HepG2 (cell line): ENCODE measurements around the gene CBL. TPM values are rescaled to one million over a fixed set of nuclear protein-coding genes. Genes with fewer than 3 reads are reported as not detected.

Experiments
- EZH2 ChIP-seq: conservative IDR thresholded peaks from 2 replicates; pipeline ENCODE4 v1.6.1; 2012; ENCODE audit warnings: mild to moderate bottlenecking, low read depth, low read length, moderate library complexity
- FOXO4 ChIP-seq: sonication (generic); formaldehyde crosslinking; conservative IDR thresholded peaks from 2 replicates; pipeline ENCODE4 v1.8.1; 2023; ENCODE audit warnings: missing genetic modification reagents
- HNF4G ChIP-seq, 2 experiments: sonication (generic) in 1 of 2; formaldehyde crosslinking in 1 of 2; IDR thresholded peaks; 2 replicates each; pipeline versions ENCODE4 v1.4.0 to v1.6.1; 2011 to 2020; ENCODE audit warnings: borderline replicate concordance in 2 of 2, low read depth in 2 of 2, mild to moderate bottlenecking in 2 of 2, low read length in 1 of 2, missing genetic modification reagents in 1 of 2, moderate library complexity in 1 of 2
- KDM4B ChIP-seq: sonication (generic); formaldehyde crosslinking; IDR thresholded peaks from 2 replicates; pipeline ENCODE4 v1.4.0; 2020; ENCODE audit warnings: missing genetic modification reagents
- KLF13 ChIP-seq: sonication (generic); formaldehyde crosslinking; IDR thresholded peaks from 2 replicates; pipeline ENCODE4 v1.4.0; 2020; ENCODE audit warnings: mild to moderate bottlenecking, missing genetic modification reagents
- MZF1 ChIP-seq: sonication (generic); formaldehyde crosslinking; IDR thresholded peaks from 2 replicates; pipeline ENCODE4 v1.8.1; 2023; ENCODE audit warnings: mild to moderate bottlenecking, missing genetic modification reagents, borderline replicate concordance
- NFIB ChIP-seq: sonication (generic); formaldehyde crosslinking; IDR thresholded peaks from 2 replicates; pipeline ENCODE4 v1.9.0; 2021; ENCODE audit warnings: missing genetic modification reagents, mild to moderate bottlenecking, borderline replicate concordance
- NPAS2 ChIP-seq: sonication (generic); formaldehyde crosslinking; IDR thresholded peaks from 2 replicates; pipeline ENCODE4 v1.8.0; 2022; ENCODE audit warnings: mild to moderate bottlenecking, missing genetic modification reagents, borderline replicate concordance
- NR2F1 ChIP-seq, 2 experiments: fragments of 450-650 bp in 1 of 2; formaldehyde crosslinking in 1 of 2; IDR thresholded peaks; 2 replicates each; pipeline versions ENCODE4 v1.5.0 to v1.6.1; 2016 to 2020; ENCODE audit warnings: mild to moderate bottlenecking in 1 of 2, missing compliant biosample characterization in 1 of 2, missing genetic modification reagents in 1 of 2, moderate library complexity in 1 of 2
- PLRG1 ChIP-seq: fragments of 450-650 bp; conservative IDR thresholded peaks from 2 replicates; pipeline ENCODE4 v1.6.1; 2016
- PRDM4 ChIP-seq: sonication (generic); formaldehyde crosslinking; IDR thresholded peaks from 2 replicates; pipeline ENCODE4 v1.9.0; 2021; ENCODE audit warnings: missing genetic modification reagents, borderline replicate concordance
- RBFOX2 ChIP-seq: fragments of 200-400 bp; formaldehyde crosslinking; IDR thresholded peaks from 2 replicates; pipeline ENCODE4 v1.6.1; 2017; ENCODE audit warnings: low read depth, mild to moderate bottlenecking, low read length
- SALL1 ChIP-seq: sonication (generic); formaldehyde crosslinking; IDR thresholded peaks from 2 replicates; pipeline ENCODE4 v1.8.0; 2022; ENCODE audit warnings: mild to moderate bottlenecking, missing genetic modification reagents
- TFAP4 ChIP-seq: sonication (generic); IDR thresholded peaks from 2 replicates; pipeline ENCODE4 v1.6.1; 2016; ENCODE audit warnings: low read depth, borderline replicate concordance
- ZMYM4 ChIP-seq: sonication (generic); formaldehyde crosslinking; IDR thresholded peaks from 2 replicates; pipeline ENCODE4 v1.8.1; 2023; ENCODE audit warnings: mild to moderate bottlenecking, missing genetic modification reagents
- ZNF10 ChIP-seq: sonication (generic); formaldehyde crosslinking; IDR thresholded peaks from 2 replicates; pipeline ENCODE4 v1.4.0; 2020; ENCODE audit warnings: mild to moderate bottlenecking, low read depth, missing genetic modification reagents, borderline replicate concordance
- ZNF225 ChIP-seq: sonication (generic); formaldehyde crosslinking; IDR thresholded peaks from 2 replicates; pipeline ENCODE4 v1.4.0; 2020; ENCODE audit warnings: mild to moderate bottlenecking, missing genetic modification reagents
- ZNF350 ChIP-seq: sonication (generic); formaldehyde crosslinking; IDR thresholded peaks from 2 replicates; pipeline ENCODE4 v1.4.0; 2020; ENCODE audit warnings: mild to moderate bottlenecking, low read depth, missing genetic modification reagents, borderline replicate concordance
- ZNF567 ChIP-seq: sonication (generic); formaldehyde crosslinking; IDR thresholded peaks from 2 replicates; pipeline ENCODE4 v1.8.1; 2023; ENCODE audit warnings: mild to moderate bottlenecking, missing genetic modification reagents, borderline replicate concordance
- ZNF660 ChIP-seq: sonication (generic); formaldehyde crosslinking; IDR thresholded peaks from 2 replicates; pipeline ENCODE4 v1.5.1; 2020; ENCODE audit warnings: mild to moderate bottlenecking, low read depth, missing genetic modification reagents, borderline replicate concordance
- ZNF7 ChIP-seq: IDR thresholded peaks from 2 replicates; pipeline ENCODE4 v1.6.1; 2016; ENCODE audit warnings: missing biosample characterization, missing genetic modification reagents
- ZNF800 ChIP-seq: sonication (generic); formaldehyde crosslinking; IDR thresholded peaks from 2 replicates; pipeline ENCODE4 v1.4.0; 2020; ENCODE audit warnings: missing genetic modification reagents
- ZSCAN9 ChIP-seq: IDR thresholded peaks from 2 replicates; pipeline ENCODE4 v1.6.1; 2016; ENCODE audit warnings: borderline replicate concordance
- polyA plus RNA-seq, 8 experiments: library from polyadenylated mRNA; depleted of rRNA in 3 of 8; stranded (reverse) in 7 of 8; unstranded in 1 of 8; fragments of >200 nt; fragmentation: Illumina TruSeq in 4 of 8; extraction: Trizol in 4 of 8; gene quantifications; 2 replicates each; pipeline versions ENCODE4 v1.2.1 to v1.2.3, GENCODE V29; 2011 to 2016; ENCODE audit warnings: low read depth in 4 of 8, missing spikeins in 1 of 8, mixed read lengths in 1 of 8; ENCODE audit not compliant: insufficient read depth in 1 of 8
- total RNA-seq, 5 experiments: library from RNA; depleted of rRNA; stranded (reverse); fragments of >200 nt; fragmentation: Illumina TruSeq; extraction: Trizol; gene quantifications; 2 replicates each; pipeline ENCODE4 v1.2.3, GENCODE V29; 2016; ENCODE audit warnings: low read depth in 1 of 5

CBL gene
- total and polyA plus RNA-seq, 2 of the 13 experiments (the other 11 are each of a cell fraction or from before 2014, with no cell fraction given), result 6.6 to 7.4 TPM

GRCh38 chr11:119334174-119334930 is 128.2 kb downstream of the CBL start, which contains the start of gene RNF26 (continued):
- TF ChIP-seq PRDM4 (CRISPR knock-in tag) (no peak), TFAP4 (no peak), KDM4B (no peak), ZNF225 (CRISPR knock-in tag) (no peak), MZF1 (CRISPR knock-in tag) (no peak), ZNF660 (CRISPR knock-in tag) (no peak), ZNF567 (CRISPR knock-in tag) (no peak), EZH2 (no peak), FOXO4 (no peak), NFIB (no peak), ZNF350 (CRISPR knock-in tag) (no peak), NR2F1 (CRISPR knock-in tag; IDR thresholded peaks at IDR 0.05) (no peak), ZSCAN9 (CRISPR knock-in tag) (no peak), RBFOX2 (peak; percentile 88), ZMYM4 (CRISPR knock-in tag) (peak; percentile 48; the same call in 1 of the 2 replicates), SALL1 (no peak), ZNF800 (CRISPR knock-in tag) (no peak), ZNF7 (CRISPR knock-in tag) (no peak), PLRG1 (no peak), NPAS2 (CRISPR knock-in tag) (no peak), HNF4G (IDR thresholded peaks at IDR 0.05; ENCODE audit: borderline replicate concordance, low read depth, low read length) (no peak), HNF4G (CRISPR knock-in tag; IDR thresholded peaks at IDR 0.05; ENCODE audit: borderline replicate concordance, low read depth) (no peak), KLF13 (CRISPR knock-in tag) (no peak), ZNF10 (CRISPR knock-in tag) (no peak)
